Neural progenitor cell (in vitro differentiated cells): Measurements from ENCODE around the gene PVALB. TPM values are rescaled to one million over a fixed set of nuclear protein-coding genes. Genes with fewer than 3 reads are reported as not detected.
"Not testable (repeated sequence)": the region's sequence is repeated elsewhere in the genome, so short reads cannot be mapped to it uniquely, and the experiment has no call there.

Source experiments
- DNase-seq: peaks from one replicate; pipeline ENCODE4 v3.0.0-alpha.2; 2016; ENCODE audit warnings: low spot score
- H2AFZ ChIP-seq: fragments of 200-600 bp; sonication (generic); replicated peaks from 2 replicates; pipeline ENCODE4 v1.6.1; 2016; ENCODE audit warnings: antibody characterized with exemption
- H3F3A ChIP-seq: fragments of 200-600 bp; sonication (generic); 2 replicates; pipeline ENCODE4 v1.6.1; 2016; ENCODE audit warnings: antibody characterized with exemption, low read depth
- H3K27ac ChIP-seq: fragments of 200-600 bp; sonication (generic); 2 replicates; pipeline ENCODE4 v1.5.1; 2016; ENCODE audit warnings: mild to moderate bottlenecking
- H3K27me3 ChIP-seq: fragments of 200-600 bp; sonication (generic); 2 replicates; pipeline ENCODE4 v1.6.1; 2016; ENCODE audit warnings: mild to moderate bottlenecking, moderate library complexity
- H3K36me3 ChIP-seq: fragments of 200-600 bp; sonication (generic); 2 replicates; pipeline ENCODE4 v1.5.1; 2016
- H3K4me1 ChIP-seq: fragments of 200-600 bp; sonication (generic); 2 replicates; pipeline ENCODE4 v1.6.1; 2016; ENCODE audit warnings: mixed run types
- H3K4me2 ChIP-seq: fragments of 200-600 bp; sonication (generic); 2 replicates; pipeline ENCODE4 v1.6.1; 2016
- H3K4me3 ChIP-seq: fragments of 200-600 bp; sonication (generic); 2 replicates; pipeline ENCODE4 v1.5.1; 2016
- H3K79me2 ChIP-seq: fragments of 200-600 bp; sonication (generic); 2 replicates; pipeline ENCODE4 v1.6.1; 2016; ENCODE audit warnings: low read depth
- H3K9ac ChIP-seq: fragments of 200-600 bp; sonication (generic); 2 replicates; pipeline ENCODE4 v1.6.1; 2016
- H3K9me3 ChIP-seq: fragments of 200-600 bp; sonication (generic); 2 replicates; pipeline ENCODE4 v1.5.1; 2016; ENCODE audit warnings: low read depth
- H4K20me1 ChIP-seq: fragments of 200-600 bp; sonication (generic); 2 replicates; pipeline ENCODE4 v1.6.1; 2016; ENCODE audit warnings: low read depth
- H3K27ac Mint-ChIP-seq: 3 replicates; pipeline ENCODE4 v1.8.0; 2021; ENCODE audit warnings: mixed read lengths
- H3K27me3 Mint-ChIP-seq: 2 replicates; pipeline ENCODE4 v1.8.0; 2022; ENCODE audit warnings: low read depth, mild to moderate bottlenecking, inconsistent platforms, moderate library complexity, mixed read lengths; ENCODE audit not compliant: insufficient read depth
- H3K36me3 Mint-ChIP-seq: 3 replicates; pipeline ENCODE4 v1.8.0; 2021; ENCODE audit warnings: mixed read lengths
- H3K4me1 Mint-ChIP-seq: 3 replicates; pipeline ENCODE4 v1.8.0; 2021; ENCODE audit warnings: mixed read lengths
- H3K4me3 Mint-ChIP-seq: 3 replicates; pipeline ENCODE4 v1.8.0; 2021; ENCODE audit warnings: mild to moderate bottlenecking, moderate library complexity, mixed read lengths
- H3K9me3 Mint-ChIP-seq: 3 replicates; pipeline ENCODE4 v1.8.0; 2020; ENCODE audit warnings: mixed read lengths
- CTCF ChIP-seq: fragments of 200-600 bp; sonication (generic); IDR thresholded peaks from 2 replicates; pipeline ENCODE4 v1.5.1; 2017; ENCODE audit warnings: antibody characterized with exemption, mild to moderate bottlenecking
- EZH2 ChIP-seq: fragments of 200-600 bp; sonication (generic); IDR thresholded peaks from 2 replicates; pipeline ENCODE4 v1.6.1; 2017; ENCODE audit warnings: antibody characterized with exemption, mild to moderate bottlenecking, moderate library complexity
- EZH2phosphoT487 ChIP-seq: fragments of 200-600 bp; sonication (generic); IDR thresholded peaks from 2 replicates; pipeline ENCODE4 v1.6.1; 2017; ENCODE audit warnings: antibody characterized with exemption
- total RNA-seq: library from RNA; depleted of rRNA; stranded (reverse); fragments of >200 nt; gene quantifications from 2 replicates; pipeline ENCODE4 v1.2.3, GENCODE V29; 2015; ENCODE audit warnings: low replicate concordance

The PVALB gene
- total RNA-seq, 1 donor from 2014 or later: not detected

DNA sequence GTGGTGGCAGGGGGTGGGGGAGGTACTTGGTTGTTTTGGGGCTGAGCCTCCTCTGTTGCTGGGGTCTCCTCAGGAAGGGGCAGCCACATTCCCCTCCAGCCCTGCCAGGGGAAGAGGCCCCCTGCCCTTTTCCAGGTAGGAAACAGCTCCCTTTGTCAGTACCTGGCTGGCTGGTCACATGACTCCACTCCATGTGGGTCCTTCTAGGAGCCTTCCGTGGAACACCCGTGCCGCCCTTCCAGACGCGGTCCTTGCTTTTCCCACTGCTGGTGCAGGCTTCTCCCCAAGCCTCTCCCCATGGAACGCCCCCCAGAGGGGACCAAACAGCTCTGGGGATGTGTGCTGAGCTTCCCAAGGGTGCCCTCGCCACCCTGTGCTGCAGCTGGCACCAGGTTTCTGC, 60.8 kb downstream of the PVALB start:
- no peaks in the 10 kb centered on the region for H3F3A ChIP-seq
- Mint-ChIP-seq H3K36me3 (no peaks in the 10 kb centered on the region), H3K27me3 (peaks cover 6% of the 10 kb centered on the region), H3K9me3 (no peaks in the 10 kb centered on the region), H3K27ac (no peak overlapping the region), H3K4me1 (peaks cover 8% of the 10 kb centered on the region), H3K4me3 (no peak overlapping the region)
- H3K79me2 ChIP-seq: no peaks in the 10 kb centered on the region
- H2AFZ ChIP-seq: no peak overlapping the region
- TF ChIP-seq CTCF (no peak), EZH2phosphoT487 (no peak)
- no peaks in the 10 kb centered on the region for H3K9me3 ChIP-seq
- H3K27ac ChIP-seq: no peak overlapping the region
- no peak overlapping the region for H3K9ac ChIP-seq
- no peak overlapping the region for H3K4me2 ChIP-seq
- no peak for DNase-seq
- H3K27me3 ChIP-seq: peaks cover 22% of the 10 kb centered on the region
- H4K20me1 ChIP-seq: no peaks in the 10 kb centered on the region
- no peaks in the 10 kb centered on the region for H3K36me3 ChIP-seq
- no peaks in the 10 kb centered on the region for H3K4me1 ChIP-seq
- no peak overlapping the region for H3K4me3 ChIP-seq

- Histone ChIP-seq H3K36me3 (no peaks in the 10 kb centered on the region), H3K79me2 (no peaks in the 10 kb centered on the region), H3K9me3 (no peaks in the 10 kb centered on the region), H3K27me3 (peaks cover 22% of the 10 kb centered on the region), H3F3A (no peaks in the 10 kb centered on the region), H3K4me3 (no peak overlapping the region), H2AFZ (no peak overlapping the region), H3K4me1 (no peaks in the 10 kb centered on the region), H3K9ac (no peak overlapping the region), H4K20me1 (no peaks in the 10 kb centered on the region), H3K27ac (no peak overlapping the region), H3K4me2 (no peak overlapping the region)
- H3K36me3 Mint-ChIP-seq: no peaks in the 10 kb centered on the region
- no peak for DNase-seq
- H3K27ac Mint-ChIP-seq: no peak overlapping the region
- peaks cover 6% of the 10 kb centered on the region for H3K27me3 Mint-ChIP-seq
- H3K4me1 Mint-ChIP-seq: peaks cover 8% of the 10 kb centered on the region
- TF ChIP-seq EZH2 (no peak), EZH2phosphoT487 (no peak), CTCF (no peak)
- no peaks in the 10 kb centered on the region for H3K9me3 Mint-ChIP-seq
- H3K4me3 Mint-ChIP-seq: no peak overlapping the region
These were observed 61.5 kb downstream of the PVALB start for GRCh38 chr22:36755316-36755715.

DNA sequence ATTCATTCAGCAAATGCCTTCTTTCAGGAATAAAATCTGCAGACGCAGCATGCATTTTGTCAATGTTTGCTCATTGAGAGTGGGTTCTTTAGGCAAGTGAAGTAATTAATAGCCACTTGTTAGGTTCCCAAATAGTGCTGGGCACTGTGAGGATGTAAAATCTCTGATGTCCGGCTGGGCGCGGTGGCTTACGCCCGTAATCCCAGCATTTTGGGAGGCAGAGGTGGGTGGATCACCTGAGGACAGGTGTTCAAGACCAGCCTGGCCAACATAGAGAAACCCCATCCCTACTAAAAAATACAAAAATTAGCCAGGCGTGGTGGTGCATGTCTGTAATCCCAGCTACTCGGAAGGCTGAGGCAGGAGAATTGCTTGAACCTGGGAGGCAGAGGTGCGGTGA, 62.0 kb downstream of the PVALB start:
- not testable (repeated sequence) for H3K9me3 ChIP-seq, H3K9me3 Mint-ChIP-seq, H3K4me2 ChIP-seq, H3K27ac ChIP-seq, H3K36me3 ChIP-seq, H3K4me3 Mint-ChIP-seq, H3K4me1 Mint-ChIP-seq, H3K79me2 ChIP-seq, H4K20me1 ChIP-seq, H3K27me3 Mint-ChIP-seq, H3K27ac Mint-ChIP-seq, H3K4me1 ChIP-seq, H3K9ac ChIP-seq, H3K36me3 Mint-ChIP-seq, H2AFZ ChIP-seq, DNase-seq, H3F3A ChIP-seq, H3K4me3 ChIP-seq
- H3K27me3 ChIP-seq: peaks cover 22% of the 10 kb centered on the region

- Histone ChIP-seq H4K20me1 (no peaks in the 10 kb centered on the region), H3K9me3 (no peaks in the 10 kb centered on the region), H3K79me2 (no peaks in the 10 kb centered on the region), H3K27ac (no peak overlapping the region), H3K9ac (no peak overlapping the region), H3F3A (no peaks in the 10 kb centered on the region), H3K36me3 (no peaks in the 10 kb centered on the region), H3K4me2 (no peak overlapping the region), H3K4me3 (no peak overlapping the region), H3K27me3 (peaks cover 22% of the 10 kb centered on the region), H2AFZ (no peak overlapping the region), H3K4me1 (no peaks in the 10 kb centered on the region)
- Mint-ChIP-seq H3K36me3 (no peaks in the 10 kb centered on the region), H3K9me3 (no peaks in the 10 kb centered on the region), H3K27ac (no peak overlapping the region), H3K4me1 (peaks cover 8% of the 10 kb centered on the region), H3K4me3 (no peak overlapping the region), H3K27me3 (peaks cover 6% of the 10 kb centered on the region)
- no peak for DNase-seq
- no peak for TF ChIP-seq EZH2
- no peak for TF ChIP-seq EZH2phosphoT487
- no peak for TF ChIP-seq CTCF
These were observed 62.9 kb downstream of the PVALB start for GRCh38 chr22:36753916-36754315.
